SK-N-MC (cell line): ENCODE data around the gene LRP1-AS.

Experiments used
- EZH2 ChIP-seq: fragments of 200-600 bp; sonication (generic); IDR thresholded peaks from one replicate; pipeline ENCODE4 v1.6.1; 2017; ENCODE audit warnings: antibody characterized with exemption
- FOXP2 ChIP-seq: optimal IDR thresholded peaks from 2 replicates; pipeline ENCODE3; 2011; ENCODE audit warnings: mild to moderate bottlenecking, moderate library complexity; ENCODE audit not compliant: insufficient read depth; ENCODE audit errors: extremely low read length, control extremely low read depth

DNA sequence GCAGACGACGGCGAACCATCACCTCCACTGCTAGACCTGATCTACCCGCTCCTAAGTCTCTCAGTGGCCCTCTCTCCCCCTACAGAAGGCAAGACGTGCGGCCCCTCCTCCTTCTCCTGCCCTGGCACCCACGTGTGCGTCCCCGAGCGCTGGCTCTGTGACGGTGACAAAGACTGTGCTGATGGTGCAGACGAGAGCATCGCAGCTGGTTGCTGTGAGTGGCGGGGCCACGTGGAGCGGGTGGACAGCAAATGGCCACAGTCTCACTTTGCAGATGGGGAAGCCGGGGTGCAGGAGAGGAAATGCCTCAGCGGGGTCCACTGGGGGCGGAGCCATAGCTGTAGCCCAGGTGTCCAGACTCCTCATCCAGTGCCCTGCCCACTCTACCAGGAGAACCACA lies 47.8 kb upstream of the LRP1-AS start:
- TF ChIP-seq FOXP2, result no peak
- TF ChIP-seq EZH2, result no peak
